Tibial artery (tissue), 4 donors: ENCODE results near the gene SPRR3.

Experiments used
- DNase-seq, 2 donors: peaks; one replicate each; pipeline ENCODE4 v3.0.0-alpha.2; 2019
- H3K27ac ChIP-seq, 2 donors: fragments of 200-600 bp; sonication (generic) in 1 of 2; 1 replicate in 1 of 2; 2 replicates in 1 of 2; pipeline ENCODE4 v1.5.1; 2018 to 2019; ENCODE audit warnings: mild to moderate bottlenecking in 1 of 2
- H3K27me3 ChIP-seq, 2 donors: fragments of 200-600 bp; sonication (generic) in 1 of 2; one replicate each; pipeline versions ENCODE4 v1.5.1 to v1.6.0; 2016 to 2019
- H3K36me3 ChIP-seq, 3 donors: fragments of 200-600 bp; sonication (generic) in 2 of 3; one replicate each; pipeline ENCODE4 v1.5.1; 2016 to 2019; ENCODE audit warnings: mild to moderate bottlenecking in 2 of 3
- H3K4me1 ChIP-seq, 4 donors: fragments of 200-600 bp; sonication (generic) in 2 of 4; 1 replicate in 3 of 4; 2 replicates in 1 of 4; pipeline ENCODE4 v1.5.1; 2016 to 2019
- H3K4me3 ChIP-seq, 2 donors: fragments of 200-600 bp; sonication (generic) in 1 of 2; 1 replicate in 1 of 2; 2 replicates in 1 of 2; pipeline ENCODE4 v1.5.1; 2018 to 2019; ENCODE audit warnings: mild to moderate bottlenecking in 2 of 2
- H3K9me3 ChIP-seq, 3 donors: fragments of 200-600 bp; sonication (generic) in 1 of 3; one replicate each; pipeline ENCODE4 v1.5.1; 2016 to 2019
- intact Hi-C: fragments of 100-400 bp; cut with DNase I; formaldehyde crosslinking; loops from one replicate; pipeline ENCODE4 v1.15.0; 2023; ENCODE audit warnings: low total_unique reads
- TF ChIP-seq, protein P1 (sequence below), 2 experiments: fragments of 200-600 bp in 1 of 2; fragments of 450-650 bp in 1 of 2; IDR thresholded peaks; one replicate each; pipeline ENCODE4 v1.5.1; 2017 to 2019; ENCODE audit warnings: antibody characterized with exemption in 2 of 2, mild to moderate bottlenecking in 1 of 2, moderate library complexity in 1 of 2

SPRR3 gene

DNA sequence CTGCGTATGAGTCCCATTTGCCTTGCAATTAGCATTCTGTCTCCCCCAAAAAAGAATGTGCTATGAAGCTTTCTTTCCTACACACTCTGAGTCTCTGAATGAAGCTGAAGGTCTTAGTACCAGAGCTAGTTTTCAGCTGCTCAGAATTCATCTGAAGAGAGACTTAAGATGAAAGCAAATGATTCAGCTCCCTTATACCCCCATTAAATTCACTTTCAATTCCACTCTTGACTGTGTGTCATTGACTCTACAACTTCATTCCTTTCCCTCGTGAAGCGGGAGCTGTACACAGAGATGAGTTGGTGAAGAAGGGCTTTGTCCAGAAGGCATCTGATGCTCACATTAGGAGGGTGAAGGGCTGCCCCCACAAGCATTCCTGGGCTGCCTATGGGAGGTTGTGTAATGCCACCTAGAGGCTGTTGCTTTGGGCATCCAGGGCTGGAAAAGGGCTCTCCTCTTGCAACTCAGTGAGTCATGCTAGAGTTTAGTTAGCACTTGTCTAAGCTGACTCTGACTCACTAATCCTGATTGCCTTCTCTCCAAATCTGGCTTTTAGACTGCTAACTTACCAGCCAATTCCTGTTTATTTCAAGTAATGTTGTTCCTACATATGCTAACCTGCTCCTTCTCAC, 31.2 kb downstream of the SPRR3 start:
- no peaks in the 10 kb centered on the region for H3K36me3 ChIP-seq
- TF ChIP-seq, protein P1, sequence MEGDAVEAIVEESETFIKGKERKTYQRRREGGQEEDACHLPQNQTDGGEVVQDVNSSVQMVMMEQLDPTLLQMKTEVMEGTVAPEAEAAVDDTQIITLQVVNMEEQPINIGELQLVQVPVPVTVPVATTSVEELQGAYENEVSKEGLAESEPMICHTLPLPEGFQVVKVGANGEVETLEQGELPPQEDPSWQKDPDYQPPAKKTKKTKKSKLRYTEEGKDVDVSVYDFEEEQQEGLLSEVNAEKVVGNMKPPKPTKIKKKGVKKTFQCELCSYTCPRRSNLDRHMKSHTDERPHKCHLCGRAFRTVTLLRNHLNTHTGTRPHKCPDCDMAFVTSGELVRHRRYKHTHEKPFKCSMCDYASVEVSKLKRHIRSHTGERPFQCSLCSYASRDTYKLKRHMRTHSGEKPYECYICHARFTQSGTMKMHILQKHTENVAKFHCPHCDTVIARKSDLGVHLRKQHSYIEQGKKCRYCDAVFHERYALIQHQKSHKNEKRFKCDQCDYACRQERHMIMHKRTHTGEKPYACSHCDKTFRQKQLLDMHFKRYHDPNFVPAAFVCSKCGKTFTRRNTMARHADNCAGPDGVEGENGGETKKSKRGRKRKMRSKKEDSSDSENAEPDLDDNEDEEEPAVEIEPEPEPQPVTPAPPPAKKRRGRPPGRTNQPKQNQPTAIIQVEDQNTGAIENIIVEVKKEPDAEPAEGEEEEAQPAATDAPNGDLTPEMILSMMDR (IDR thresholded peaks at IDR 0.05) = no peak

DNA sequence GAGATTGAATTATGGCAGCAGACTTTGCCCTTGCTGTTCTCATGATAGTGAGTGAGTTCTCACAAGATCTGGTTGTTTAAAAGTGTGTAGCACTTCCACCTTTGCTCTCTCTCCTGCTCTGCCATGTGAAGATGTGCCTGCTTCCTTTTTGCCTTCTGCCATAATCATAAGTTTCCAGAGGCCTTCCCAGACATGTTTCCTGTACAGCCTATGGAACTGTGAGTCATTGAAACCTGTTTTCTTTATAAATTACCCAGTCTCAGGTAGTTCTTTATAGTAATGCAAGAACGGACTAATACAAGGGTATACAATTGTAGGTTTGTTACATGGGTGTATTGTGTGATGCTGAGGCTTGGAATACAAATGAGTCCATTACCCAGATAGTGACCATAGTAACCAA, 33.7 kb downstream of the SPRR3 start:
- Histone ChIP-seq H3K4me3 (no peak overlapping the region), H3K36me3 (no peaks in the 10 kb centered on the region), H3K9me3 (no peaks in the 10 kb centered on the region), H3K27ac (no peak overlapping the region), H3K4me1 (no peaks in the 10 kb centered on the region), H3K27me3 (no peaks in the 10 kb centered on the region)
- TF ChIP-seq, protein P1 (IDR thresholded peaks at IDR 0.05) = no peak
- DNase-seq = no peak
- intact Hi-C loops = no loop called here

More for the DNA sequence above, 31.2 kb downstream of the SPRR3 start:
- H3K9me3 ChIP-seq = no peaks in the 10 kb centered on the region
- no peaks in the 10 kb centered on the region for H3K27me3 ChIP-seq
- no peak overlapping the region for H3K4me3 ChIP-seq
- H3K27ac ChIP-seq = no peak overlapping the region
- no peaks in the 10 kb centered on the region for H3K4me1 ChIP-seq
- intact Hi-C loops = no loop called here
- DNase-seq = no peak

DNA sequence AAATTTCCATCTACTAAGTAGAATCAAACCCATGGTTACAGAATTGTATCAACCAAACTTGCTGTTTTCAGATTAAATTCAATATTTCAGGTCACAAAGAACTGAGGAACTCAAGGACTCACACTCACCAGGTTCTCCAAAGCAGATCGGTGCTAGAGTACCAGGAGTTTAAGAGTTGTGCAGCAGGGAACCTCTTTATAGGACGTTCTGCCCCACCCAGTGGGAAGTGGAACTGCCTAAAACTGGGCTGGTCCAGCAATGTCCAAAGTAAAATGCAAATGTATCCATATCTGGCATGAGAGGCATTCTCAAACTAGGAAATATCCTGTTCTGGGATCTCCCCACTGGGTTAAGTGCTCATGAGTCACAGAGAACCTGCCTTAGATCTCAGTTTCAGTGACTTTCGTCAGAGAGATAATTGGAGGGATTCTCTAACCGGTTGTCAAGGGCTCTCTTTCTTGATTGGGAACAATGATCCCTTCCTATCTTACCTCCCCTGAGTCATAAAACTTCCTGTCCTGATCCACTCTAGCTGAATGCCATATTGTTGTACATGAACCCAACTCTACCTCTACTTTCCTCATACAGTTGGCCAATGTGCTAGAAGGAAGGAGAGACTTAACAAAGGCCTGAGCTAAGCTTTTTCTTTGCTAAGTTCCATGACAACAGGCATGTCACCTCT, 39.5 kb downstream of the SPRR3 start, which contains the start of gene SPRR2D:
Gene SPRR2D, minus strand, starts transcription at position 171 of the 682 bp plus-strand sequence. CDS start 774 bp downstream, outside the sequence.
- no peak for DNase-seq
- H3K27ac ChIP-seq = no peak within 1 kb of the TSS
- no peaks in the 10 kb centered on the region for H3K4me1 ChIP-seq
- TF ChIP-seq, protein P1 (IDR thresholded peaks at IDR 0.05) = no peak
- H3K9me3 ChIP-seq = no peaks in the 10 kb centered on the region
- no peaks in the 10 kb centered on the region for H3K27me3 ChIP-seq
- no peak within 1 kb of the TSS for H3K4me3 ChIP-seq
- intact Hi-C loops = no loop called here
- no peaks in the 10 kb centered on the region for H3K36me3 ChIP-seq

DNA sequence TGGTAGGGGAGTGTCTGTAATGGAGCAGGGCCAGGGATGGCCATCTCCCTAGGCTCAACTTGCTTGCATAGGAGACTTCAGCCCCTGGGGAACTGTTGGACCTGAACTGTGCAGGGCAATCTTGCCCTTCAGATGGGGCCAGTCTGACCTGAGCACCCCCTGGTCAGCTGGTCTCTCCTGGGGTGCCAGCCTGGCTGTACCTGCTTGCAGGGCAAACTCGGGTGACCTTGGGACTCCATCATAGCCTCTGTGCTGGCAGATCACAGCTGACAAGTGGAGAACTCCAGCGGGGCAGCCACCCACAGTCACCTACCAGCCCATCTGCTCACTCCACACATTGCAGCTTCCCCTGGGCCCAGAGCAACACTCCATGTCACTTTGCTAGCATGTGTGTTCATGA, 47.7 kb downstream of the SPRR3 start:
- intact Hi-C loops = no loop called here
- no peaks in the 10 kb centered on the region for H3K27me3 ChIP-seq
- H3K36me3 ChIP-seq = no peaks in the 10 kb centered on the region
- H3K4me3 ChIP-seq = no peak overlapping the region
- H3K27ac ChIP-seq = no peak overlapping the region
- peaks cover 0 to 2% (median 0%) of the 10 kb centered on the region in 3 donors for H3K9me3 ChIP-seq
- TF ChIP-seq, protein P1 (IDR thresholded peaks at IDR 0.05) = no peak
- H3K4me1 ChIP-seq = no peaks in the 10 kb centered on the region
- DNase-seq = no peak
